ENCODE measurements around the gene GRIN3A.

Gene GRIN3A

DNA sequence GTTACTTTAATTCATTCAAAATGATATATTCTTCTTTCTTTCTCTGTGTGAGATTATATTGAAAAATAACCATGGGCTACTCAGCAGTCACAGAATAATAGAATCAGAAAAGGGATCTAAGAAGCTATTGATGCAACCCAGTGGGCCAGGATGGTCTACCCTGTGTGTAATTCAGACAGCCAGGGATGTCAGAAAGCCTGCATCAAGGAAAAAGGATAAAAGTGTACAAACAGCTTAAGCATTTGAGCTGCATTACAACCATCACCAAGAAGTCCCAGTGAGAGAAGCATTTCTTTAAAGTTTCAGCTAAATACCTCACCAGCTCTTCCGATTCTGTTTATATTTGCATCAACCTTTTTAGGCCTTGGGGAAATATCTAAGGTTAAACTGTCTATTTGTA lies 105.8 kb downstream of the GRIN3A start:
- no peaks in the 10 kb centered on the region for H3K9me3 ChIP-seq
- no peaks in the 10 kb centered on the region for H3K4me1 ChIP-seq (ENCODE audit: control insufficient read depth in 1 of 2, insufficient read depth in 1 of 2, low read depth in 1 of 2, low read length in 1 of 2)
- no peaks in the 10 kb centered on the region for H3K36me3 ChIP-seq
- H3K4me3 ChIP-seq (ENCODE audit: low read depth in 1 of 2, low read length in 1 of 2), result no peak overlapping the region
- TF ChIP-seq, protein P1, sequence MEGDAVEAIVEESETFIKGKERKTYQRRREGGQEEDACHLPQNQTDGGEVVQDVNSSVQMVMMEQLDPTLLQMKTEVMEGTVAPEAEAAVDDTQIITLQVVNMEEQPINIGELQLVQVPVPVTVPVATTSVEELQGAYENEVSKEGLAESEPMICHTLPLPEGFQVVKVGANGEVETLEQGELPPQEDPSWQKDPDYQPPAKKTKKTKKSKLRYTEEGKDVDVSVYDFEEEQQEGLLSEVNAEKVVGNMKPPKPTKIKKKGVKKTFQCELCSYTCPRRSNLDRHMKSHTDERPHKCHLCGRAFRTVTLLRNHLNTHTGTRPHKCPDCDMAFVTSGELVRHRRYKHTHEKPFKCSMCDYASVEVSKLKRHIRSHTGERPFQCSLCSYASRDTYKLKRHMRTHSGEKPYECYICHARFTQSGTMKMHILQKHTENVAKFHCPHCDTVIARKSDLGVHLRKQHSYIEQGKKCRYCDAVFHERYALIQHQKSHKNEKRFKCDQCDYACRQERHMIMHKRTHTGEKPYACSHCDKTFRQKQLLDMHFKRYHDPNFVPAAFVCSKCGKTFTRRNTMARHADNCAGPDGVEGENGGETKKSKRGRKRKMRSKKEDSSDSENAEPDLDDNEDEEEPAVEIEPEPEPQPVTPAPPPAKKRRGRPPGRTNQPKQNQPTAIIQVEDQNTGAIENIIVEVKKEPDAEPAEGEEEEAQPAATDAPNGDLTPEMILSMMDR (IDR thresholded peaks at IDR 0.05), result no peak
- H3K27ac ChIP-seq, result no peak overlapping the region
- no peaks in the 10 kb centered on the region for H3K27me3 ChIP-seq

DNA sequence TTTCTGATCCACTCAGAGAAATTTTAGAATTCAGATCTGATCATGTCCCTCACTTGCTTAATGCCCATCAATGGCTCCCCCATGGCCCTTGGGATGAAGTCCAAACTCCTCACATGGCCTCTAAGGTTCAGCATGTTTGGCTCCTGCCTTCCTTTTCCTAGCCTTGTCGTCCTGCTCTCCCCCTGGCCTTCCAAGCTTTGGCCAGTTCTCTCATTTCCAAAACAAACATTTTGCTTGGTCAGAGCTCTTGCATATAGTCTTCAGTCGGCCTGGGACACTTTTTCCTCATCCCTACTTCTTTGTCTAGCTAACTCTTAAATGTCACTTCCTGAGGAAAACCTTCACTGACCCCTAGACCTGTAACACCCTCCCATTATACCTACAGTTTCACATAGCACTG lies 106.6 kb downstream of the GRIN3A start:
- no peaks in the 10 kb centered on the region for H3K36me3 ChIP-seq

DNA sequence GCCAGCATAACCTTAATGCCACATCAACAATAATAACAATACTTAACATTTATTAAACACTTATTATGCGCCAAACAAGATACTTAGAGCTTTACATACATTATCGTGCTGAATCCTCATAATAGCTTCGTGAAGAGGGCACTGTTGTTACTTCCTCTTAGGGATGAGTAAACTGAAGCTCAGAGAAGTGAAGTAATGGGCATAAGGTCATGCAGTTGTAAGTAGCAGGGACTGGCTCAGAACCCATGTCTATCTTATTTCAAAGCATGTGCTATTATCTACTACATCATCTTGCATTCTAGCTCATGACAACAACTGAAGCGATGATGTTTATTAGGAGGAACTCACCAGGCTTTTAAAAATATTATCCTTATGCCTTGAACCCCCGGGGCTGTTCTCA lies 108.8 kb downstream of the GRIN3A start:
- peaks cover 0 to 9% of the 10 kb centered on the region in 2 experiments for H3K4me1 ChIP-seq (ENCODE audit: control insufficient read depth in 1 of 2, insufficient read depth in 1 of 2, low read depth in 1 of 2, low read length in 1 of 2)
- TF ChIP-seq, protein P1 (IDR thresholded peaks at IDR 0.05), result no peak
- no peaks in the 10 kb centered on the region for H3K36me3 ChIP-seq
- H3K27ac ChIP-seq, result no peak overlapping the region
- H3K4me3 ChIP-seq (ENCODE audit: low read depth in 1 of 2, low read length in 1 of 2), result no peak overlapping the region
- H3K27me3 ChIP-seq, result no peaks in the 10 kb centered on the region
- no peaks in the 10 kb centered on the region for H3K9me3 ChIP-seq

More for the DNA sequence above, 106.6 kb downstream of the GRIN3A start:
- no peaks in the 10 kb centered on the region for H3K9me3 ChIP-seq
- no peaks in the 10 kb centered on the region for H3K27me3 ChIP-seq
- H3K4me1 ChIP-seq (ENCODE audit: control insufficient read depth in 1 of 2, insufficient read depth in 1 of 2, low read depth in 1 of 2, low read length in 1 of 2), result peaks cover 0 to 1% of the 10 kb centered on the region in 2 experiments
- H3K4me3 ChIP-seq (ENCODE audit: low read depth in 1 of 2, low read length in 1 of 2), result no peak overlapping the region
- TF ChIP-seq, protein P1 (IDR thresholded peaks at IDR 0.05), result no peak
- H3K27ac ChIP-seq, result no peak overlapping the region

DNA sequence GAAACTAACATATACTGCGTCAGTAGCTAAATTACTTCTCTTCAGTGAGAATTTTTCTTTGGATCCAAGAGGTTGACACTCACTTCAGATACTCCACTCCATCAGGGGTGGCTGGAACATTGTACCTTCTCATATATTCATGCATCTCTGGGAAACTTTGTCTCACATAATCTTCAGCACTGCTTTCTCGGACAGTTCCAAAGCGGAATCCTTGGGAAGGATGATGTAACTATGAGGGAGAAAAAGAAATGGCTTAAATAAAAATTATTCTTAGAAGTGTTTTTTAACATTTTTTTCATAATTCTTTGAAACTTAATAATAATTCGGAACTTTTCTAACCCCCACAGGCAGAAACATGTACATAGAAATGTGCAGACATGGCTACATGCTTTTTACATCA lies 110.3 kb downstream of the GRIN3A start:
- TF ChIP-seq, protein P1 (IDR thresholded peaks at IDR 0.05), result no peak
- no peaks in the 10 kb centered on the region for H3K9me3 ChIP-seq
- peaks cover 0 to 9% of the 10 kb centered on the region in 2 experiments for H3K4me1 ChIP-seq (ENCODE audit: control insufficient read depth in 1 of 2, insufficient read depth in 1 of 2, low read depth in 1 of 2, low read length in 1 of 2)
- no peak overlapping the region for H3K4me3 ChIP-seq (ENCODE audit: low read depth in 1 of 2, low read length in 1 of 2)
- no peak overlapping the region for H3K27ac ChIP-seq
- no peaks in the 10 kb centered on the region for H3K27me3 ChIP-seq
- H3K36me3 ChIP-seq, result no peaks in the 10 kb centered on the region

DNA sequence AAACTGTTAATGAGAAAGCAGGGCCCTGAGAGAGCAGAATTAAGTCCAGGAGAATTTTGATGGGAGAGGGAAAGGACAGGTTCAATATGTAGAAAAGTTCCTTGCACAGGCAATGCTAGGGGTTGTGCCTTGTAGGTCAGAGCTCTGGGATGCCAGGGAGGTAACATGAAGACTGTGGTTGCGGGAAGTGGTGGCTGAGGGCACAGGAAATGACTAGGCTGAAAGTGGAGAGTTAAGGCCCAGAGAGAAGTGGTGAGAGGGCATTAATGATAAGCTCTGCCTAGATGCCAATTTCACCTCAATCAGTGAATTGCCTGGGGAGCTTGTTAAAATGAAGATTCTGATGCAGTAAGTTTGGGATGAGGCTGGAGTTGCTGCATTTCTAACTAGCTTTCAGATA lies 112.2 kb downstream of the GRIN3A start:
- Histone ChIP-seq H3K27me3 (no peaks in the 10 kb centered on the region), H3K9me3 (no peaks in the 10 kb centered on the region), H3K4me3 (ENCODE audit: low read depth in 1 of 2, low read length in 1 of 2) (no peak overlapping the region), H3K4me1 (ENCODE audit: control insufficient read depth in 1 of 2, insufficient read depth in 1 of 2, low read depth in 1 of 2, low read length in 1 of 2) (peaks cover 0 to 9% of the 10 kb centered on the region in 2 experiments), H3K27ac (no peak overlapping the region), H3K36me3 (no peaks in the 10 kb centered on the region)
- TF ChIP-seq, protein P1 (IDR thresholded peaks at IDR 0.05), result no peak

DNA sequence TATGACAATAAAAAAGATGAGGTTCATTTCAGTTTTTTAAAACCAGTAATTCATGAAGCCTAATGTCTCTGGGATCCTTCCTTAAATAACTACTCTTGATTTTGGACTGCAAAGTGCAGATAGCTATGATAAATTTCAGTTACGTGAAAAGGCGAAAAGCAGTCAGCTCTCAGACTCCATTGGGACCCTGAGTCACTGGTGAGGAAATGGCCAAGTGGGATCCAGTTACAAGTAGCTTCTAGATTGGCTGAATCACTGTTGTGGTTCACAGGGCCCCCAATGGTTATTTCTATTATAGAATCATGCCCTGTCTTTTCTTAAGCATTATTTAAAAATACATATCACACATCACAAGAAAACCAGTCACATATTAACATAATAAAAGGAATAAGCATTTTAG lies 112.6 kb downstream of the GRIN3A start:
- Histone ChIP-seq H3K36me3 (no peaks in the 10 kb centered on the region), H3K4me1 (ENCODE audit: control insufficient read depth in 1 of 2, insufficient read depth in 1 of 2, low read depth in 1 of 2, low read length in 1 of 2) (peaks cover 0 to 9% of the 10 kb centered on the region in 2 experiments), H3K4me3 (ENCODE audit: low read depth in 1 of 2, low read length in 1 of 2) (no peak overlapping the region), H3K9me3 (no peaks in the 10 kb centered on the region), H3K27ac (no peak overlapping the region), H3K27me3 (no peaks in the 10 kb centered on the region)
- TF ChIP-seq, protein P1 (IDR thresholded peaks at IDR 0.05), result no peak

Data from neutrophil (primary cell).